ENCODE data around the gene SCAMP3.

DNA sequence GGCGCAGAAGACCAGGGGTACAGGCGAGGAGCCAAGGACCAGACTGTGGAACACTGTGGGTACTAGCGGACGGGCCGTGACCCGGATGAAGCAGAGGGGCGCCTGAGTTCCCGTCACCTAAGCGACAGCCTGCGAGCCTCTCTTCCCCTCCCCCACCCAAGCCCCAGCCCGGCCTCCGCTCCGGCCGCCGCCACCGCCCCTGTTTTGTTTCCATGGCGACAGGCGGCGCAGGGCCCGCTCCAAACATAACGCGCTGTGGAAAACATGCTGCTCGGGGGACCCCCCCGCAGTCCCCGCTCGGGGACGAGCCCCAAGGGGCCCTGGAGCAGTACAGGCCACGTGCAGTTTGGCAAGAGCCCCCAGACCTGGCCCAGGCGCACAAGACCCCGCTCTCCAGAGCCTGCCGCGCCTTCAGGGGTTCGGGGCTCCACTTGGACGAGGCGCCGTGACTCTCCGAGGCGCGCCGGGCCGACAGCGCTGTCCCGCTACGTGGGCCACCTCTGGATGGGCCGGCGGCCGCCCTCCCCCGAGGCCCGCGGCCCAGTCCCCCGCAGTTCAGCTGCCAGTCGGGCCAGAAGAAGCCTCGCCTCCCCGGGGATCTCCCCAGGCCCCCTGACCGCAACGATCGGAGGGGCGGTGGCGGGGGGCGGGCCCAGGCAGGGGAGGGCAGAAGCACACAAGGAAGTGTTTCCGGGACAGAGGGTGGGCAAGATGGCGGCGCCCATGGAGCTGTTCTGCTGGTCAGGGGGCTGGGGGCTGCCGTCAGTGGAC, 53.4 kb downstream of the SCAMP3 start, which contains the start of gene MTX1:
- peak; percentile 39 to 83 (median 71) for TF ChIP-seq POLR2A (IDR thresholded peaks at IDR 0.05)
- no peak for TF ChIP-seq CTCF (IDR thresholded peaks at IDR 0.05)

Data from body of pancreas (tissue), 4 donors.